ENCODE data around the gene TNRC18.
"Not testable (repeated sequence)": the region's sequence is repeated elsewhere in the genome, so short reads cannot be mapped to it uniquely, and the experiment has no call there.

Gene TNRC18

GRCh38 chr7:5361446-5362127, 62.0 kb downstream of the TNRC18 start:
- H2BK15ac ChIP-seq (replicated peaks; ENCODE audit: low read depth), result no peak overlapping the region
- no CpG with 5 or more reads among the region's 58 CpGs for WGBS (ENCODE audit: extremely low coverage, insufficient coverage, low lambda C conversion rate)

GRCh38 chr7:5360971-5361370, 62.7 kb downstream of the TNRC18 start:
- Histone ChIP-seq H4K5ac (ENCODE audit: low read length) (no peak overlapping the region), H3K27me3 (ENCODE audit: insufficient read depth, low read length, poor library complexity) (no peaks in the 10 kb centered on the region), H2BK5ac (ENCODE audit: low read length) (no peak overlapping the region), H3K4me3 (ENCODE audit: low read length) (no peak overlapping the region), H3K79me1 (ENCODE audit: low read length) (no peaks in the 10 kb centered on the region), H4K8ac (ENCODE audit: low read depth, low read length) (no peak overlapping the region), H2AK5ac (ENCODE audit: low read length) (no peak overlapping the region), H3K4me2 (ENCODE audit: low read length) (no peak overlapping the region), H3K9ac (ENCODE audit: low read length) (no peak overlapping the region), H3K27ac (ENCODE audit: low read depth, low read length) (no peak overlapping the region), H3K56ac (ENCODE audit: low read length) (no peak overlapping the region), H3K23ac (ENCODE audit: low read length) (no peak overlapping the region), H3K4ac (ENCODE audit: low read depth, low read length) (no peak overlapping the region), H3K18ac (ENCODE audit: low read length) (no peak overlapping the region), H3K4me1 (ENCODE audit: control insufficient read depth, low read depth, low read length) (no peaks in the 10 kb centered on the region), H2BK15ac (replicated peaks; ENCODE audit: low read depth) (no peak overlapping the region), H3K79me2 (ENCODE audit: control insufficient read depth, insufficient read depth, low read length) (no peaks in the 10 kb centered on the region), H2BK120ac (ENCODE audit: low read depth, low read length) (no peak overlapping the region), H3K36me3 (ENCODE audit: control insufficient read depth, insufficient read depth, low read length) (peaks cover 6% of the 10 kb centered on the region)
- no peak for DNase-seq
- WGBS (ENCODE audit: extremely low coverage, insufficient coverage, low lambda C conversion rate), result no CpG with 5 or more reads among the region's 29 CpGs

More at GRCh38 chr7:5361446-5362127, 62.0 kb downstream of the TNRC18 start:
- no peaks in the 10 kb centered on the region for H3K27me3 ChIP-seq (ENCODE audit: insufficient read depth, low read length, poor library complexity)
- H3K4ac ChIP-seq (ENCODE audit: low read depth, low read length), result no peak overlapping the region
- H3K18ac ChIP-seq (ENCODE audit: low read length), result no peak overlapping the region
- no peak overlapping the region for H3K23ac ChIP-seq (ENCODE audit: low read length)
- H3K4me3 ChIP-seq (ENCODE audit: low read length), result no peak overlapping the region
- no peaks in the 10 kb centered on the region for H3K4me1 ChIP-seq (ENCODE audit: control insufficient read depth, low read depth, low read length)
- H3K36me3 ChIP-seq (ENCODE audit: control insufficient read depth, insufficient read depth, low read length), result peaks cover 6% of the 10 kb centered on the region
- H3K56ac ChIP-seq (ENCODE audit: low read length), result no peak overlapping the region
- H3K4me2 ChIP-seq (ENCODE audit: low read length), result no peak overlapping the region
- H3K79me1 ChIP-seq (ENCODE audit: low read length), result peaks cover 1% of the 10 kb centered on the region
- no peak overlapping the region for H2BK120ac ChIP-seq (ENCODE audit: low read depth, low read length)
- H4K8ac ChIP-seq (ENCODE audit: low read depth, low read length), result no peak overlapping the region
- no peak overlapping the region for H2AK5ac ChIP-seq (ENCODE audit: low read length)
- no peak overlapping the region for H2BK5ac ChIP-seq (ENCODE audit: low read length)
- no peaks in the 10 kb centered on the region for H3K79me2 ChIP-seq (ENCODE audit: control insufficient read depth, insufficient read depth, low read length)
- no peak overlapping the region for H3K9ac ChIP-seq (ENCODE audit: low read length)
- H3K27ac ChIP-seq (ENCODE audit: low read depth, low read length), result no peak overlapping the region
- H4K5ac ChIP-seq (ENCODE audit: low read length), result no peak overlapping the region
- no peak for DNase-seq

GRCh38 chr7:5360451-5360850, 63.2 kb downstream of the TNRC18 start:
- Histone ChIP-seq H2BK120ac (ENCODE audit: low read depth, low read length) (no peak overlapping the region), H3K23ac (ENCODE audit: low read length) (no peak overlapping the region), H3K36me3 (ENCODE audit: control insufficient read depth, insufficient read depth, low read length) (peaks cover 6% of the 10 kb centered on the region), H3K4ac (ENCODE audit: low read depth, low read length) (no peak overlapping the region), H3K79me2 (ENCODE audit: control insufficient read depth, insufficient read depth, low read length) (no peaks in the 10 kb centered on the region), H4K5ac (ENCODE audit: low read length) (no peak overlapping the region), H2BK5ac (ENCODE audit: low read length) (no peak overlapping the region), H2BK15ac (replicated peaks; ENCODE audit: low read depth) (no peak overlapping the region), H3K56ac (ENCODE audit: low read length) (no peak overlapping the region), H4K8ac (ENCODE audit: low read depth, low read length) (no peak overlapping the region), H3K79me1 (ENCODE audit: low read length) (no peaks in the 10 kb centered on the region), H3K9ac (ENCODE audit: low read length) (no peak overlapping the region), H3K4me3 (ENCODE audit: low read length) (no peak overlapping the region), H3K27ac (ENCODE audit: low read depth, low read length) (no peak overlapping the region), H3K27me3 (ENCODE audit: insufficient read depth, low read length, poor library complexity) (no peaks in the 10 kb centered on the region), H3K4me1 (ENCODE audit: control insufficient read depth, low read depth, low read length) (no peaks in the 10 kb centered on the region), H3K4me2 (ENCODE audit: low read length) (no peak overlapping the region), H3K18ac (ENCODE audit: low read length) (no peak overlapping the region), H2AK5ac (ENCODE audit: low read length) (no peak overlapping the region)
- WGBS (ENCODE audit: extremely low coverage, insufficient coverage, low lambda C conversion rate), result no CpG with 5 or more reads among the region's 12 CpGs
- DNase-seq, result no peak

- H2BK5ac ChIP-seq (ENCODE audit: low read length); H3K27me3 ChIP-seq (ENCODE audit: insufficient read depth, low read length, poor library complexity); H3K56ac ChIP-seq (ENCODE audit: low read length); H3K4me3 ChIP-seq (ENCODE audit: low read length); H2AK5ac ChIP-seq (ENCODE audit: low read length); H3K4ac ChIP-seq (ENCODE audit: low read depth, low read length); H3K36me3 ChIP-seq (ENCODE audit: control insufficient read depth, insufficient read depth, low read length); DNase-seq; H3K79me2 ChIP-seq (ENCODE audit: control insufficient read depth, insufficient read depth, low read length); H3K4me1 ChIP-seq (ENCODE audit: control insufficient read depth, low read depth, low read length); H4K8ac ChIP-seq (ENCODE audit: low read depth, low read length); H3K18ac ChIP-seq (ENCODE audit: low read length); H2BK15ac ChIP-seq (replicated peaks; ENCODE audit: low read depth); H2BK120ac ChIP-seq (ENCODE audit: low read depth, low read length); H4K5ac ChIP-seq (ENCODE audit: low read length); H3K4me2 ChIP-seq (ENCODE audit: low read length); H3K9ac ChIP-seq (ENCODE audit: low read length); H3K79me1 ChIP-seq (ENCODE audit: low read length); H3K23ac ChIP-seq (ENCODE audit: low read length); H3K27ac ChIP-seq (ENCODE audit: low read depth, low read length): not testable (repeated sequence)
- WGBS (ENCODE audit: extremely low coverage, insufficient coverage, low lambda C conversion rate), result no CpG with 5 or more reads among the region's 6 CpGs
These were observed 63.6 kb downstream of the TNRC18 start for GRCh38 chr7:5360021-5360420.

GRCh38 chr7:5359344-5359743, 64.3 kb downstream of the TNRC18 start:
- H3K23ac ChIP-seq (ENCODE audit: low read length), result no peak overlapping the region
- no peak overlapping the region for H3K18ac ChIP-seq (ENCODE audit: low read length)
- no peak overlapping the region for H3K4me3 ChIP-seq (ENCODE audit: low read length)
- no peaks in the 10 kb centered on the region for H3K27me3 ChIP-seq (ENCODE audit: insufficient read depth, low read length, poor library complexity)
- no peak overlapping the region for H3K56ac ChIP-seq (ENCODE audit: low read length)
- no peak overlapping the region for H3K4ac ChIP-seq (ENCODE audit: low read depth, low read length)
- WGBS (ENCODE audit: extremely low coverage, insufficient coverage, low lambda C conversion rate), result no CpG with 5 or more reads among the region's 9 CpGs
- H4K8ac ChIP-seq (ENCODE audit: low read depth, low read length), result no peak overlapping the region
- H3K36me3 ChIP-seq (ENCODE audit: control insufficient read depth, insufficient read depth, low read length), result peaks cover 6% of the 10 kb centered on the region
- H2BK5ac ChIP-seq (ENCODE audit: low read length), result no peak overlapping the region
- no peak overlapping the region for H2AK5ac ChIP-seq (ENCODE audit: low read length)
- H3K4me1 ChIP-seq (ENCODE audit: control insufficient read depth, low read depth, low read length), result no peaks in the 10 kb centered on the region
- no peak overlapping the region for H2BK15ac ChIP-seq (replicated peaks; ENCODE audit: low read depth)
- DNase-seq, result no peak
- no peak overlapping the region for H2BK120ac ChIP-seq (ENCODE audit: low read depth, low read length)
- H4K5ac ChIP-seq (ENCODE audit: low read length), result no peak overlapping the region
- H3K79me2 ChIP-seq (ENCODE audit: control insufficient read depth, insufficient read depth, low read length), result no peaks in the 10 kb centered on the region
- H3K9ac ChIP-seq (ENCODE audit: low read length), result no peak overlapping the region
- no peak overlapping the region for H3K27ac ChIP-seq (ENCODE audit: low read depth, low read length)
- peaks cover 3% of the 10 kb centered on the region for H3K79me1 ChIP-seq (ENCODE audit: low read length)
- no peak overlapping the region for H3K4me2 ChIP-seq (ENCODE audit: low read length)

- Histone ChIP-seq H3K27me3 (ENCODE audit: insufficient read depth, low read length, poor library complexity) (no peaks in the 10 kb centered on the region), H3K18ac (ENCODE audit: low read length) (no peak overlapping the region), H2BK120ac (ENCODE audit: low read depth, low read length) (no peak overlapping the region), H2BK15ac (replicated peaks; ENCODE audit: low read depth) (no peak overlapping the region), H3K79me1 (ENCODE audit: low read length) (peaks cover 7% of the 10 kb centered on the region), H3K79me2 (ENCODE audit: control insufficient read depth, insufficient read depth, low read length) (no peaks in the 10 kb centered on the region), H3K27ac (ENCODE audit: low read depth, low read length) (no peak overlapping the region), H2AK5ac (ENCODE audit: low read length) (no peak overlapping the region), H4K8ac (ENCODE audit: low read depth, low read length) (no peak overlapping the region), H3K23ac (ENCODE audit: low read length) (no peak overlapping the region), H3K9ac (ENCODE audit: low read length) (no peak overlapping the region), H3K4me2 (ENCODE audit: low read length) (no peak overlapping the region), H3K56ac (ENCODE audit: low read length) (peak overlapping the region; percentile 3), H3K4ac (ENCODE audit: low read depth, low read length) (no peak overlapping the region), H3K4me3 (ENCODE audit: low read length) (no peak overlapping the region), H3K36me3 (ENCODE audit: control insufficient read depth, insufficient read depth, low read length) (peaks cover 6% of the 10 kb centered on the region), H3K4me1 (ENCODE audit: control insufficient read depth, low read depth, low read length) (no peaks in the 10 kb centered on the region), H4K5ac (ENCODE audit: low read length) (no peak overlapping the region), H2BK5ac (ENCODE audit: low read length) (no peak overlapping the region)
- WGBS (ENCODE audit: extremely low coverage, insufficient coverage, low lambda C conversion rate), result no CpG with 5 or more reads among the region's 10 CpGs
- DNase-seq, result no peak
These were observed 65.7 kb downstream of the TNRC18 start for GRCh38 chr7:5357951-5358350.
